H1 (cell line): Measurements from ENCODE around the gene CMTM1. TPM values are rescaled to one million over a fixed set of nuclear protein-coding genes. Genes with fewer than 3 reads are reported as not detected.

Experiments
- CTCF ChIA-PET: fragments of 300-600 bp; sonication (Branson Sonifier 250); formaldehyde crosslinking; loops from one replicate; lab custom pipeline; 2021; ENCODE audit not compliant: partially characterized antibody; lab: Charles Lee
- POLR2A ChIA-PET: fragments of 300-600 bp; sonication (Branson Sonifier 250); formaldehyde crosslinking; loops from one replicate; lab custom pipeline; 2021; ENCODE audit warnings: inconsistent platforms; ENCODE audit not compliant: partially characterized antibody; lab: Charles Lee
- DNase-seq, 2 experiments: peaks; one replicate each; pipeline versions ENCODE4 v3.0.0 to v3.0.0-alpha.2; 2010 to 2022; ENCODE audit warnings: low spot score in 2 of 2, low read depth in 1 of 2, mixed read lengths in 1 of 2
- FAIRE-seq: peaks from 2 replicates; lab custom pipeline; 2011; peaks lifted over from hg19 to GRCh38; lab: Jason Lieb, UNC
- H2AFZ ChIP-seq: 2 replicates; pipeline ENCODE4 v1.8.1; 2012; ENCODE audit warnings: low read length, inconsistent platforms
- H2AK5ac ChIP-seq: 2 replicates; pipeline ENCODE4 v1.6.1; 2013; ENCODE audit warnings: low read depth, low read length
- H2BK120ac ChIP-seq: replicated peaks from 2 replicates; pipeline ENCODE3; 2013; ENCODE audit warnings: low read depth, low read length, inconsistent platforms
- H2BK12ac ChIP-seq: 2 replicates; pipeline ENCODE4 v1.6.1; 2013; ENCODE audit warnings: low read depth, low read length
- H2BK15ac ChIP-seq: 2 replicates; pipeline ENCODE4 v1.6.1; 2013; ENCODE audit warnings: low read length
- H2BK20ac ChIP-seq: 2 replicates; pipeline ENCODE4 v1.6.1; 2013; ENCODE audit warnings: low read length
- H2BK5ac ChIP-seq: 2 replicates; pipeline ENCODE4 v1.6.1; 2013; ENCODE audit warnings: low read depth, low read length
- H3K14ac ChIP-seq: 2 replicates; pipeline ENCODE4 v1.6.1; 2013; ENCODE audit warnings: inconsistent platforms; ENCODE audit not compliant: insufficient read length
- H3K18ac ChIP-seq: 2 replicates; pipeline ENCODE4 v1.6.1; 2013; ENCODE audit warnings: low read length; ENCODE audit errors: extremely low read depth
- H3K23ac ChIP-seq: 2 replicates; pipeline ENCODE4 v1.6.1; 2013; ENCODE audit warnings: inconsistent platforms; ENCODE audit not compliant: insufficient read length
- H3K23me2 ChIP-seq: 2 replicates; pipeline ENCODE4 v1.6.1; 2013; ENCODE audit warnings: low read depth, low read length
- H3K27ac ChIP-seq: 2 replicates; pipeline ENCODE4 v1.6.1; 2011; ENCODE audit warnings: low read depth, low read length, inconsistent platforms
- H3K27me3 ChIP-seq, 4 experiments: replicated peaks in 1 of 4; 1 replicate in 1 of 4; 2 replicates in 3 of 4; pipeline versions ENCODE4 v1.6.1 to v1.8.1; 2011 to 2013; ENCODE audit warnings: low read length in 3 of 4, mild to moderate bottlenecking in 3 of 4, inconsistent platforms in 2 of 4, mixed read lengths in 2 of 4, moderate library complexity in 1 of 4; ENCODE audit not compliant: control insufficient read depth in 3 of 4, insufficient read depth in 3 of 4; ENCODE audit errors: extremely low read depth in 1 of 4
- H3K36me3 ChIP-seq, 4 experiments: 2 replicates each; pipeline versions ENCODE4 v1.6.1 to v1.8.1; 2011 to 2013; ENCODE audit warnings: mild to moderate bottlenecking in 4 of 4, low read length in 3 of 4, moderate library complexity in 2 of 4, control low read depth in 1 of 4, inconsistent platforms in 1 of 4; ENCODE audit not compliant: insufficient read depth in 4 of 4, control insufficient read depth in 2 of 4
- H3K4ac ChIP-seq: replicated peaks from 2 replicates; pipeline ENCODE3; 2013; ENCODE audit warnings: low read length, low read depth, mixed read lengths, inconsistent platforms; ENCODE audit not compliant: insufficient read length
- H3K4me1 ChIP-seq, 4 experiments: replicated peaks in 1 of 4; 1 replicate in 1 of 4; 2 replicates in 3 of 4; pipeline versions ENCODE4 v1.6.1 to v1.8.1; 2011 to 2013; ENCODE audit warnings: low read length in 3 of 4, inconsistent platforms in 2 of 4, mixed read lengths in 1 of 4; ENCODE audit not compliant: insufficient read depth in 4 of 4, control insufficient read depth in 3 of 4
- H3K4me2 ChIP-seq, 2 experiments: 2 replicates each; pipeline versions ENCODE4 v1.6.1 to v1.8.1; 2011 to 2013; ENCODE audit warnings: low read depth in 2 of 2, low read length in 2 of 2, control low read depth in 1 of 2, inconsistent platforms in 1 of 2, mild to moderate bottlenecking in 1 of 2; ENCODE audit not compliant: insufficient read depth in 1 of 2
- H3K4me3 ChIP-seq, 4 experiments: fragments of 200-600, 300-600 bp in 1 of 4; sonication (generic), shearing (Covaris generic), sonication (Bioruptor Twin) in 1 of 4; 2 replicates each; pipeline versions ENCODE4 v1.5.1 to v1.8.1; 2011 to 2016; ENCODE audit warnings: low read length in 4 of 4, low read depth in 3 of 4, control low read depth in 2 of 4, inconsistent platforms in 2 of 4, mild to moderate bottlenecking in 2 of 4, mixed read lengths in 1 of 4, moderate library complexity in 1 of 4; ENCODE audit not compliant: insufficient read depth in 2 of 4; ENCODE audit errors: extremely low read depth in 1 of 4
- H3K56ac ChIP-seq: replicated peaks from 2 replicates; pipeline ENCODE3; 2013; ENCODE audit warnings: low read depth, mild to moderate bottlenecking, mixed read lengths, low read length, inconsistent platforms; ENCODE audit not compliant: insufficient read length
- H3K79me1 ChIP-seq: 2 replicates; pipeline ENCODE4 v1.6.1; 2013; ENCODE audit warnings: low read depth, low read length, control low read depth
- H3K79me2 ChIP-seq, 2 experiments: 2 replicates each; pipeline versions ENCODE4 v1.6.1 to v1.8.1; 2012 to 2013; ENCODE audit warnings: low read length in 2 of 2, mild to moderate bottlenecking in 2 of 2, inconsistent platforms in 1 of 2; ENCODE audit not compliant: insufficient read depth in 2 of 2, control insufficient read depth in 1 of 2
- H3K9ac ChIP-seq, 4 experiments: replicated peaks in 1 of 4; 1 replicate in 1 of 4; 2 replicates in 3 of 4; pipeline versions ENCODE4 v1.6.1 to v1.8.1; 2011 to 2013; ENCODE audit warnings: low read depth in 3 of 4, low read length in 3 of 4, control low read depth in 2 of 4, mild to moderate bottlenecking in 2 of 4, moderate library complexity in 2 of 4, inconsistent platforms in 1 of 4; ENCODE audit errors: extremely low read depth in 1 of 4
- H3K9me3 ChIP-seq, 2 experiments: 2 replicates each; pipeline versions ENCODE4 v1.6.1 to v1.8.1; 2012 to 2013; ENCODE audit warnings: mild to moderate bottlenecking in 2 of 2, moderate library complexity in 2 of 2, control low read depth in 1 of 2, inconsistent platforms in 1 of 2, low read depth in 1 of 2, low read length in 1 of 2, mixed read lengths in 1 of 2; ENCODE audit not compliant: insufficient read depth in 2 of 2
- H4K20me1 ChIP-seq, 2 experiments: replicated peaks in 1 of 2; 2 replicates each; pipeline versions ENCODE3 to v1.8.1; 2011 to 2013; ENCODE audit warnings: inconsistent platforms in 2 of 2, low read length in 2 of 2, mild to moderate bottlenecking in 1 of 2; ENCODE audit not compliant: insufficient read depth in 2 of 2, control insufficient read depth in 1 of 2
- H4K5ac ChIP-seq: 2 replicates; pipeline ENCODE4 v1.6.1; 2013; ENCODE audit warnings: low read length, low read depth, mixed read lengths, inconsistent platforms; ENCODE audit not compliant: insufficient read length
- H4K8ac ChIP-seq: 2 replicates; pipeline ENCODE4 v1.8.0; 2013; ENCODE audit warnings: mild to moderate bottlenecking, moderate library complexity, low read length, inconsistent platforms; ENCODE audit not compliant: insufficient read depth; ENCODE audit errors: extremely low read depth
- H4K91ac ChIP-seq: replicated peaks from 2 replicates; pipeline ENCODE3; 2013; ENCODE audit warnings: low read length, mixed read lengths, inconsistent platforms; ENCODE audit not compliant: insufficient read length
- ATF3 ChIP-seq: IDR thresholded peaks from 2 replicates; pipeline ENCODE4 v1.6.1; 2011; ENCODE audit warnings: low read depth, mild to moderate bottlenecking, low read length; ENCODE audit not compliant: insufficient read depth
- CTBP2 ChIP-seq: IDR thresholded peaks from 2 replicates; pipeline ENCODE4 v1.7.0; 2011; ENCODE audit warnings: borderline replicate concordance, mild to moderate bottlenecking, moderate library complexity, mixed read lengths, low read length; ENCODE audit not compliant: insufficient read depth, insufficient read length
- EZH2 ChIP-seq: fragments of 200-600 bp; sonication (generic); IDR thresholded peaks from 2 replicates; pipeline ENCODE4 v1.7.1; 2012; ENCODE audit warnings: low read depth, mild to moderate bottlenecking, moderate library complexity, low read length, inconsistent platforms; ENCODE audit not compliant: severe bottlenecking
- HDAC6 ChIP-seq: IDR thresholded peaks from one replicate; pipeline ENCODE4 v1.7.1; 2012; ENCODE audit warnings: low read depth, mild to moderate bottlenecking, inconsistent platforms, low read length, moderate library complexity
- MAFK ChIP-seq: IDR thresholded peaks from 2 replicates; pipeline ENCODE4 v1.6.1; 2012; ENCODE audit warnings: low read depth, mild to moderate bottlenecking, improper control_type of control experiment, low read length
- RBBP5 ChIP-seq: IDR thresholded peaks from 2 replicates; pipeline ENCODE4 v1.7.1; 2012; ENCODE audit warnings: low read depth, mild to moderate bottlenecking, inconsistent platforms, low read length, moderate library complexity, borderline replicate concordance
- RNF2 ChIP-seq: fragments of 200-900, 300-1000 bp; sonication (generic); IDR thresholded peaks from 2 replicates; pipeline ENCODE4 v1.7.1; 2016; ENCODE audit warnings: borderline replicate concordance, low read depth, mild to moderate bottlenecking, antibody characterized with exemption, low read length; ENCODE audit not compliant: poor library complexity, severe bottlenecking; ENCODE audit errors: missing control alignments
- RXRA ChIP-seq: IDR thresholded peaks from 2 replicates; pipeline ENCODE4 v1.6.1; 2011; ENCODE audit warnings: low read depth, mild to moderate bottlenecking, low read length, moderate library complexity; ENCODE audit not compliant: insufficient read depth
- SAP30 ChIP-seq: fragments of 300-600 bp; sonication (generic); IDR thresholded peaks from 2 replicates; pipeline ENCODE4 v1.7.1; 2012; ENCODE audit warnings: low read length, moderate library complexity, mild to moderate bottlenecking, inconsistent platforms; ENCODE audit not compliant: insufficient read depth, insufficient replicate concordance
- SIN3A ChIP-seq, 2 experiments: IDR thresholded peaks in 1 of 2; conservative IDR thresholded peaks in 1 of 2; 2 replicates each; pipeline ENCODE4 v1.6.1; 2011 to 2012; ENCODE audit warnings: low read length in 2 of 2, improper control_type of control experiment in 1 of 2, low read depth in 1 of 2, mild to moderate bottlenecking in 1 of 2
- ZNF274 ChIP-seq: IDR thresholded peaks from 2 replicates; pipeline ENCODE4 v1.7.0; 2012; ENCODE audit warnings: low read length, borderline replicate concordance; ENCODE audit errors: extremely low read depth
- WGBS, 2 experiments: shearing (Covaris generic) in 1 of 2; methylation state at CpG; one replicate each; pipeline versions ENCODE4 v1.1.6 to v1.1.7; 2013 to 2015; ENCODE audit warnings: low lambda C conversion rate in 2 of 2, mixed read lengths in 2 of 2, inconsistent platforms in 1 of 2, low coverage in 1 of 2, missing lambda C conversion rate in 1 of 2; ENCODE audit not compliant: insufficient replicate concordance in 2 of 2, insufficient coverage in 1 of 2, insufficient read length in 1 of 2; ENCODE audit errors: extremely low coverage in 1 of 2, missing lambda C conversion rate in 1 of 2; 5-methylcytosine and 5-hydroxymethylcytosine counted together
- polyA plus RNA-seq, 7 experiments: library from polyadenylated mRNA; depleted of rRNA in 3 of 7; stranded (reverse) in 5 of 7; unstranded in 2 of 7; fragments of >200 nt in 5 of 7; fragments of 200-250 nt in 2 of 7; gene quantifications; 1 replicate in 5 of 7; 2 replicates in 1 of 7; 4 replicates in 1 of 7; pipeline versions ENCODE4 v1.2.1 to v1.2.3, GENCODE V29; 2011 to 2013; ENCODE audit warnings: missing spikeins in 2 of 7, mixed read lengths in 2 of 7
- total RNA-seq: library from RNA; stranded (reverse); fragmentation: NEBNext Ultra II Directional; extraction: Animal tissue kit (Norgen Biotek cat#: 25700); gene quantifications from 2 replicates; pipeline ENCODE4 v1.2.1, GENCODE V29; 2021

The CMTM1 gene
- total and polyA plus RNA-seq, 2 of the 8 experiments (the other 6 are each of a cell fraction or from before 2014, with no cell fraction given) = 1.2 to 2.0 TPM

GRCh38 chr16:66548068-66548467 lies 18.2 kb upstream of the CMTM1 start:
- Histone ChIP-seq H2BK12ac (no peak overlapping the region), H3K36me3 (no peaks in the 10 kb centered on the region), H3K4me3 (no peak overlapping the region), H2AK5ac (no peak overlapping the region), H3K79me2 (no peaks in the 10 kb centered on the region), H2BK20ac (no peak overlapping the region), H3K23me2 (peaks cover 15% of the 10 kb centered on the region), H2BK5ac (peak overlapping the region; percentile 3; the same call in 1 of the 2 replicates), H3K14ac (no peak overlapping the region), H3K9ac (no peak overlapping the region), H3K27me3 (peaks cover 0 to 14% (median 7%) of the 10 kb centered on the region in 4 experiments; a peak in 5 of 7 replicates), H4K5ac (no peak overlapping the region), H4K8ac (no peak overlapping the region), H3K18ac (no peak overlapping the region), H3K79me1 (no peaks in the 10 kb centered on the region; the same call in 1 of the 2 replicates), H3K27ac (no peak overlapping the region), H3K4ac (no peak overlapping the region), H3K56ac (no peak overlapping the region), H3K9me3 (peaks cover 0 to 4% of the 10 kb centered on the region in 2 experiments; a peak in 1 of 4 replicates), H2AFZ (no peak overlapping the region), H3K23ac (no peak overlapping the region), H2BK15ac (peak overlapping the region; percentile 72; the same call in 1 of the 2 replicates), H4K20me1 (no peaks in the 10 kb centered on the region), H3K4me1 (peaks cover 0 to 12% (median 9%) of the 10 kb centered on the region in 4 experiments; a peak in 5 of 7 replicates), H3K4me2 (no peak overlapping the region), H2BK120ac (no peak overlapping the region), H4K91ac (no peak overlapping the region)
- ChIA-PET POLR2A (interaction anchor here (1.1 kb wide), 1 partner anchor 36 kb away, joined by 4 read pairs; no protein-coding TSS in a partner anchor), CTCF (interaction anchor here (0.7 to 2.5 kb wide), 10 partner anchors 12 to 204 kb away, joined by 3 to 12 read pairs (median 4); no protein-coding TSS in a partner anchor)
- WGBS, 2 experiments = 99 to 100% methylated on average over 1 to 4 of the region's 4 CpGs
- FAIRE-seq (no peak), DNase-seq (no peak)
- no peak for TF ChIP-seq RNF2
- TF ChIP-seq ATF3 = no peak
- no peak for TF ChIP-seq RBBP5
- no peak for TF ChIP-seq SIN3A (conservative IDR thresholded peaks at IDR 0.05 in 1 of 2, IDR thresholded peaks at IDR 0.05 in 1 of 2; ENCODE audit: low read depth in 1 of 2, low read length in 2 of 2)
- TF ChIP-seq SAP30 = no peak
- TF ChIP-seq EZH2 = no peak
- no peak for TF ChIP-seq HDAC6
- TF ChIP-seq MAFK = no peak
- TF ChIP-seq RXRA = no peak
- TF ChIP-seq CTBP2 = no peak
- no peak for TF ChIP-seq ZNF274
